Amygdala (tissue), 56 donors: ENCODE data around the gene ENO1.
A peak's percentile ranks its signal among the peaks of the same experiment; 100 is the strongest.
"Not testable (repeated sequence)": the region's sequence is repeated elsewhere in the genome, so short reads cannot be mapped to it uniquely, and the experiment has no call there.

Experiments used
- DNase-seq, 56 donors: peaks; one replicate each; lab custom pipeline; 2025; lab: John Stamatoyannopoulos, UW

The ENO1 gene

GRCh38 chr1:8897505-8897904, 19.0 kb upstream of the ENO1 start:
- DNase-seq: not testable (repeated sequence)

GRCh38 chr1:8896775-8897174, 18.3 kb upstream of the ENO1 start:
- not testable (repeated sequence) for DNase-seq

- no peak for DNase-seq
Measured at GRCh38 chr1:8892026-8892425, 13.5 kb upstream of the ENO1 start.

- DNase-seq: no peak
Measured at GRCh38 chr1:8891401-8891800, 12.9 kb upstream of the ENO1 start.

DNA sequence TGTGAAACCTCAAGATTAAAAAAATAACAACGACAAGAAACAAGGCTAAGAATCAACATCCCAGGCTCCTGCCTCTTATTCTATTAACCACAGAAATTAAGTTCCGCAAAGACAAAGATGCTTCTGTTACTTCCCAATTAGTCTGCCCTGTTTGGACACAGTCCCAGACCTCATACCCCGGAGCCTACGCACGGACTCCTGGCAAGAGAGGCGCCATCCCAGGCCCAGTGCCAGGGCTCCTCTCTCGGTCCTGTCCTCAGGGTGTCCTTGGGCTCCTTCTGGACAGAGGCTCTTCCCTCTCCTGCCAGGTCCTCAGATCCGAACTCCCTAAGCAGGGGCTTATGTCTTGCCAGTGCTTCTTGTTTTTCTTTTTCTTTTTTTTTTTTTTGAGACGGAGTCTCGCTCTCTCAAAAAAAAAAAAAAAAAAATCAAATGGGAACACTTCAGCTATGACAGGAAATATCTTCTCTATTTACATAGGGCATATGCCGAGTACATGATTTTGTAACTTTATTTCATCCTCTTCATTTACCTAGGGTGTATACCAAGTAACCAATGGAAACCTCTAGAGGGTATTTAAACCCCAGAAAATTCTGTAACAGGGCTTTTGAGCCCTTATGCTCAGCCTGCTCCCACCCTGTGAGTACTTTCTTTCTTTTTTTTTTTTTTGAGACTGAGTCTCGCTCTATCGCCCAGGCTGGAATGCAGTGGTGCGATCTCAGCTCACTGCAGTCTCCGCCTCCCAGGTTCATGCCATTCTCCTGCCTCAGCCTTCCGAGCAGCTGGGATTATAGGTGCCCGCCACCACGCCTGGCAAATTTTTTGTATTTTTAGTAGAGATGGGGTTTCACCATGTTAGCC, 11.7 kb upstream of the ENO1 start:
- peak in 50 of 56 donors; percentile 9 to 93 (median 74) for DNase-seq

DNA sequence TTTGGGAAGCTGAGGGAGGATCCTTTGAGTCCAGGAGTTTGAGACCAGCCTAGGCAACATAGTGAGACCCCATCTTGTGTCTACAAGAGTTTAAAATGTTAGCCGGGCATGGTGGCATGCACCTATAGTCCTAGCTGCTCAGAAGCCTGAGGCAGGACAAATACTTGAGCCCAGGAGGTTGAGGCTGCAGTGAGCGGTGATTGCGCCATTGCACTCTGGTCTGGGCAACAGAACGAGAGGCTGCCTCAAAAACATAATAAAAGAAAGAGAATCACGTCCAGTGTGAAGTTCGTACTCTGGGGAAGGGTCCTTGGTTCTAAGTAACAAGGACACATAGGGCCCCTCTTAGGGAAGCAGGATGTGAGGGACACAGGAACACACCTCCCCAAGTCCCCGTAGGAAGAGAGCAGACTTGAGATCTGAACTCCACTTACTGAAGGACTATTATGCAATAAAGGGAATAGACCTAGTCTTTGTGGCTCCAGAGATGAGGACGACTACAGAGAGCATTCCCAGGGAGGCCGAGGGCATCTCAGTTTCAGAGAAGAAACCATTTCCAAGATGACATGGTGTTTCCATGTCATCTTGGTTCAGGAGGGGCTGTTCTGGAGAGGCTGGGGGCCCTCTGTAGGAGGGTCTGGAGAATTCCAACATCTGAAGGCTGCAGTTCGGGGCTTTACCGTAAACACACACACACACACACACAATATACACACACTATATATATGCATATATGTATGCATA, 10.8 kb upstream of the ENO1 start:
- DNase-seq: no peak

GRCh38 chr1:8886589-8886988, 8.1 kb upstream of the ENO1 start:
- DNase-seq: no peak

GRCh38 chr1:8886031-8886524, 7.6 kb upstream of the ENO1 start:
- not testable (repeated sequence) for DNase-seq

DNA sequence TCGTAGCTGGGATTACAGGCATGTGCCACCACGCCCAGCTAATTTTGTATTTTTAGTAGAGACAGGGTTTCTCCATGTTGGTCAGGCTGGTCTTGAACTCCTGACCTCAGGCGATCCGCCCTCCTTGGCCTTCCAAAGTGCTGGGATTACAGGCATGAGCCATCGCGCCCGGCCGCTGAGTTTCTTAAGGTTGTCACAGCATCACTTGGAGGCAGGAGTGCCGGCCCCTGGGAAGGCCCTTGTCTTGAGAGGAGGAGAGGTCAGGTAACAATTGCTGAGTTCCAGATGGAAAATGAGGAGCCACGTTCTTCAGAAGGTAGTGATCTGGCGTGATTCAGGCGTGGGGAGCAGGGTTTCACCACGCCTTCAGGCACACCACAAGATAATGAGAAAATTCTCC, 5.6 kb upstream of the ENO1 start:
- not testable (repeated sequence) for DNase-seq

DNA sequence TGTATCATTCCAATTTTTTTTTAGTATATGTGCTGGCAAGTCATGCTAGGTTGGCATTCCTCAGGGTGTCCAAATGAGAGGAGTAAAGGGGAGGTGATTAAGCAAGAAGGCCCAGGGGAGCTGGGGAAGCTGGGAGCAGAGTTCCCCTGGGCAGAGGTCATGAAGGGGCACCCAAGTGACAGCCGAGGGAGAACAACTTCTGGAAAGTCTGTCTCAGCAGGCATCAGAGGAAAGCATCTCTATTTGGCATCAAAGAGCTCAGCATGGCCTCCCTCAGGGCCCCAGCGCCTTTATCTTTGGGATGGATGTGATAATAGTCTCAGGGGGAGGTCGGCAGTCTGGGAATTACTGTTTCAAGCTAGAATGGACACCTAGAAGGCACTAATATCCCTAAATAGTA, 5.0 kb upstream of the ENO1 start:
- DNase-seq: no peak

- DNase-seq: peak in 6 of 56 donors; percentile 14 to 52 (median 30)
Measured at GRCh38 chr1:8879922-8880676, 1.6 kb upstream of the ENO1 start.

- no peak for DNase-seq
Measured at GRCh38 chr1:8879464-8879921, 1.0 kb upstream of the ENO1 start.

GRCh38 chr1:8878698-8879463, 395 bp upstream of the ENO1 start:
- DNase-seq: peak; percentile 58 to 99 (median 96)

DNA sequence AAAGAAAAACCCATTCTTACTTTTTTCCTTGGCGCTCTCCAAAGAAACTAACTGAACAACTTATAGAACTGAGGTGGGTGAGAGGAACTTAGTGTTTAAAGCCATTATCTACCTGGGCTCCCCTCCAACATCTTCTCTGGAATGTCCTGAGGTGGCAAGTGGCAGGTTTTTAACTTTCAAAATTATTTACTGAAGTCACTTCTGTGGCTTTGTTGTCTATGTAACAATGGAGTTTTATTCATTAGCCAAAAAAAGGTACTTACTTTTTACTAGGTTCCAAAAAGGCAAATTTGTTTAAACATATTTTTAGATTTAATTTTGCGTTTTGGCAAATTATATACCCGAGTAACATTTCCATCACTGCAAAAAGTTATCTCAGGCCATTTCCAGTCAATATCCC, 2.4 kb downstream of the ENO1 start:
- DNase-seq: no peak

GRCh38 chr1:8875216-8875861, 3.1 kb downstream of the ENO1 start:
- peak in 16 of 56 donors; percentile 10 to 59 (median 30) for DNase-seq

DNA sequence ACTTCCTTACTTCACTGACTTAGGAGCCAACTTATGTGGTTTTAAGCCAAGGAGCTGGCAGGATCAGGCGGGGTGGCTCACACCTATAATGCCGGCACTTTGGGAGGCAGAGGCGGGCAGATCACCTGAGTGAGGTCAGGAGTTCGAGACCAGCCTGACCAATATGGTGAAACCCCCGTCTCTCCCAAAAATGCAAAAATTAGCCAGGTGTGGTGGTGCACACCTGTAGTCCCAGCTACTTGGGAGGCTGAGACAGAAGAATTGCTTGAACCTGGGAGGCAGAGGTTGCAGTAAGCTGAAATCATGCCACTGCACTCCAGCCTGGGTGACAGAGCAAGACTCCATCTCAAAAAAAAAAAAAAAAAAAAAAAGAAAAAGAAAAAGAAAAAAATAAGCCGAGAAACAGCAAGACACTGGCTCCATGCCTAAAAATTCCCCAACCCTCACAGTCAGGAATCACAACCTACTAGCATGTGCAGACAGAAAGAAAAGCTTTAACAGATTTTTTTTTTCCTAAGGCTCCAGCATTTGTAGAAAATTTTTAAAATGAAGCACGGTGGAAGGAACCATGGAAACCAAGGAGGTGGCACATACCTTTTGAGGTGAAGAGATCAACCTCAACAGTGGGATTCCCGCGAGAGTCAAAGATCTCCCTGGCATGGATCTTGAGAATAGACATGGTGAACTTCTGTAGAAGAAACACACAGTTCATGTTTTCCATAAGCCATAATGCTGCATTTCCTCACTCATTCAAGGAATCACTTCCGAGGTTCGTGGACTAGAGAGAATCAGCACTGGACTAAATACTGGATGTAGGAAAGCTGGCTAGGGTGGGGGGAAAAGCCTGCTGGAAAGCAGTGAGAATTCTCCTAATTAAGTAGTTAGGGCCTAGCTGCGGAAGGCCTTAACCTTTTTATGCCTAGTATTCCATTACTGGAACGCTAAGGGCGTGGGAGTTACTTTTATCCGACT, 4.0 kb downstream of the ENO1 start:
- no peak for DNase-seq

DNA sequence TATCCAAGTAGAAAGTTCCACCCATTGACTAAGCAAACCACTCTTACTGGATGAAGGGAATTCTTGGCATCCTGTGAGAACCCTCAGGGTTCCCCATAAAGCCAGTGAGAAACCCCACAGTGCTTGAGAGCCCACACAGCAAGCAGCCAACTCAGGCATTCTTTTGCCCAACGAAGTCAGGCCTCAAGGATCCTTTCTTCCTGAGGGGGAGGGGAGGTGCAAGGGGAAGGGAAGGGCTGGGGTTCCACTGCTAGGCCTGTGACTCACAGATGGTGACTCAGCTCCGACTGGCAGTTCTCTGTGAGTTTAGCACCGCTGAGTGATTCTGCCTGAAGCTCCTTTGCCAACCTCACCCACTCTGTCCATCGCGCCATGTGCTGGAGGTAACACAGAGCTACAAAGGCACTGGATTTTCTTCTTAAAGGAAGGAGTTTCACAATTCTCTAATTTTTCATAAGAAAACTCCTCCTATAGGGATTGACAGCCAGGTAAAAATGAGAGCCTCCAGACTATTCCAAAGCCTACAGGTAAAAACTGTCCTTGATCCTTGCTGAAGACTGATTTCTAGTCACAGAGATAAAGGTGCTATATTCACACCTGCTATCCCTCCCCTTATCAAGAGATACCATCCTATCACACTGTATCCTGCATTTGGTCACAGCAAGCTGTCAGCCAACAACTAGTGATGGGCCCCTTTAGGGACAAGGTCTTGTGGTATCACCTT, 4.8 kb downstream of the ENO1 start:
- DNase-seq: peak in 42 of 56 donors; percentile 13 to 81 (median 56)
